Measurements from ENCODE around the gene PTPRD. TPM values are rescaled to one million over a fixed set of nuclear protein-coding genes. Genes with fewer than 3 reads are reported as not detected.
A peak's percentile ranks its signal among the peaks of the same experiment; 100 is the strongest.

The PTPRD gene
- total RNA-seq, 1 donor from 2014 or later: 6.9 TPM

DNA sequence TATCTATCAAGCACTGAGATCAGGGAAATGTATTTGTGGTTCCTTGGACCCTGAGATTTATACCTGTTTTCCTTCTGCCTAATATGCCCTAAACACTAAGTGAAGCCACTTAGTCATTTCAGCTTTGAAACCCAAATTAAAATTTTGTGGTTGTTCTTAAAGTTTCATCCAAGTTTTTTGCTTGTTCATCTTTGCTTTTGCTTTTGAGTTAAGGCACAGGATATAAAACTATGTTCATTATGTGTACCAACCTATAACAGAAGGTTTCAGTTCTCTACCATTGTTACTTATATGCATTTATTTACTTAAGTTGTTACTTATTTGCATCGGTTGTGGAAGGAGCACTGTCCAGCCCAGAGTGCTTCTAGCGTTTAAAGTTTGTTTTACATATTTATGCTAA lies 382.3 kb downstream of the PTPRD start:
- no peaks in the 10 kb centered on the region for H3K36me3 ChIP-seq
- no peaks in the 10 kb centered on the region for H3K9me3 ChIP-seq
- no peak for DNase-seq (ENCODE audit: low spot score in 2 of 2)
- no peaks in the 10 kb centered on the region for H3K27me3 ChIP-seq
- intact Hi-C loops (cut with DNase I): no loop called here
- H3K4me3 ChIP-seq: no peak overlapping the region
- H3K4me1 ChIP-seq: no peaks in the 10 kb centered on the region
- H3K27ac ChIP-seq: no peak overlapping the region
- no peak for TF ChIP-seq CTCF (IDR thresholded peaks at IDR 0.05)

- Histone ChIP-seq H3K27ac (no peak overlapping the region), H3K4me3 (no peak overlapping the region), H3K36me3 (no peaks in the 10 kb centered on the region), H3K9me3 (no peaks in the 10 kb centered on the region), H3K27me3 (no peaks in the 10 kb centered on the region), H3K4me1 (no peaks in the 10 kb centered on the region)
- intact Hi-C loops (cut with DNase I): no loop called here
- DNase-seq (ENCODE audit: low spot score in 2 of 2): no peak
- TF ChIP-seq CTCF (IDR thresholded peaks at IDR 0.05): no peak
These were observed 384.7 kb downstream of the PTPRD start for GRCh38 chr9:10228082-10228481.

- H3K4me3 ChIP-seq: no peak overlapping the region
- intact Hi-C loops (cut with DNase I): no loop called here
- no peaks in the 10 kb centered on the region for H3K4me1 ChIP-seq
- H3K9me3 ChIP-seq: no peaks in the 10 kb centered on the region
- no peaks in the 10 kb centered on the region for H3K27me3 ChIP-seq
- no peak for DNase-seq (ENCODE audit: low spot score in 2 of 2)
- no peak for TF ChIP-seq CTCF (IDR thresholded peaks at IDR 0.05)
- no peak overlapping the region for H3K27ac ChIP-seq
- H3K36me3 ChIP-seq: no peaks in the 10 kb centered on the region
These were observed 385.8 kb downstream of the PTPRD start for GRCh38 chr9:10226996-10227395.

GRCh38 chr9:10212702-10213101 lies 400.1 kb downstream of the PTPRD start:
- no peaks in the 10 kb centered on the region for H3K4me1 ChIP-seq
- no peaks in the 10 kb centered on the region for H3K9me3 ChIP-seq
- no peak for DNase-seq (ENCODE audit: low spot score in 2 of 2)
- TF ChIP-seq CTCF (IDR thresholded peaks at IDR 0.05): no peak
- no peaks in the 10 kb centered on the region for H3K36me3 ChIP-seq
- no peak overlapping the region for H3K4me3 ChIP-seq
- no peaks in the 10 kb centered on the region for H3K27me3 ChIP-seq
- H3K27ac ChIP-seq: no peak overlapping the region
- intact Hi-C loops (cut with DNase I): no loop called here

DNA sequence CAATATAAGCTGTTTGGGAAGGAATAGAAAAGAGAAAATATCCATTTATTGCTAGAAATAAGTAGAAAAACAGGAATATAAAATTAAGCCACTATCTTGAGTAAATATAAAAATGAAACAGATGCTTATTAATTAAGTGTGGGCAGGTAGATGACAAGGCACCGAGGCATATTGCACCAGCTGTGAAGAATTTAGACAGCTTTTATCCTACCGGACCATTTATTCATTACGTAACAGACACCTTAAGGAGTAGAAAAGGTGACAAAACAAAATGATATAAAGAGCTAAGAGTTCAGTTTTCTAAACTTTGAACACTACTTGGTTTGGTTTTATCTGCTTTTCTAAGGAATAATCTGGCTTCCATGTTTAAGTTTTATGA lies 404.1 kb downstream of the PTPRD start:
- peak overlapping the region; percentile 3 to 51 for H3K4me3 ChIP-seq

More for the DNA sequence above, 404.1 kb downstream of the PTPRD start:
- DNase-seq (ENCODE audit: low spot score in 2 of 2): no peak
- Histone ChIP-seq H3K4me1 (no peaks in the 10 kb centered on the region), H3K27ac (no peak overlapping the region), H3K27me3 (no peaks in the 10 kb centered on the region), H3K9me3 (no peaks in the 10 kb centered on the region), H3K36me3 (no peaks in the 10 kb centered on the region)
- intact Hi-C loops (cut with DNase I): no loop called here
- TF ChIP-seq CTCF (IDR thresholded peaks at IDR 0.05): no peak
